K562 (cell line): ENCODE measurements around the gene DBNDD1. TPM values are rescaled to one million over a fixed set of nuclear protein-coding genes. Genes with fewer than 3 reads are reported as not detected.

Experiments used
- ATAC-seq: fragments of 200-7000 bp; cut with Tn5 transposase; 3 replicates; pipeline ENCODE4 v1.9.1; 2020; ENCODE audit warnings: moderate library complexity
- BruUV-seq: library from RNA; stranded (reverse); fragments of 400-500 nt; replicated peaks from 2 replicates; lab custom pipeline; 2021; lab: Mats Ljungman, UMichigan
- CTCF ChIA-PET: fragments of 300-600 bp; formaldehyde crosslinking; extraction: SDS; loops from one replicate; lab custom pipeline; 2021; ENCODE audit warnings: low intra/inter-chr PET ratio; lab: Yijun Ruan, JAX
- POLR2A ChIA-PET: fragments of 300-600, 350-650 bp; sonication (Branson Sonifier 250); formaldehyde crosslinking; extraction: SDS; loops from one replicate; lab custom pipeline; 2021; ENCODE audit warnings: antibody characterized with exemption, inconsistent platforms; lab: Yijun Ruan, JAX
- DNase-seq, 4 experiments: peaks; one replicate each; pipeline versions ENCODE4 v3.0.0 to v3.0.0-alpha.2; 2011 to 2018; ENCODE audit warnings: low spot score in 3 of 4, mixed read lengths in 3 of 4; ENCODE audit errors: extremely low read depth in 1 of 4
- FAIRE-seq: peaks from 2 replicates; lab custom pipeline; 2011; peaks lifted over from hg19 to GRCh38; lab: Jason Lieb, UNC
- H2AFZ ChIP-seq: 2 replicates; pipeline ENCODE4 v1.6.0; 2011; ENCODE audit warnings: low read depth, low read length, control low read depth, inconsistent platforms
- H3K27ac ChIP-seq: fragments of 200-600 bp; 3 replicates; pipeline ENCODE4 v1.8.0; 2011; ENCODE audit warnings: low read depth, mild to moderate bottlenecking, control low read depth, inconsistent platforms, low read length, moderate library complexity, mixed read lengths; ENCODE audit errors: extremely low read depth
- H3K27me3 ChIP-seq, 2 experiments: fragments of 300-600 bp in 1 of 2; 2 replicates in 1 of 2; 3 replicates in 1 of 2; pipeline versions ENCODE4 v1.6.0 to v1.8.0; 2011; ENCODE audit warnings: inconsistent platforms in 2 of 2, low read length in 2 of 2, mild to moderate bottlenecking in 1 of 2, mixed read lengths in 1 of 2, moderate library complexity in 1 of 2; ENCODE audit not compliant: control insufficient read depth in 2 of 2, insufficient read depth in 2 of 2
- H3K36me3 ChIP-seq: fragments of 300-600 bp; 3 replicates; pipeline ENCODE4 v1.8.0; 2011; ENCODE audit warnings: mild to moderate bottlenecking, low read length, inconsistent platforms; ENCODE audit not compliant: control insufficient read depth, insufficient read depth
- H3K4me1 ChIP-seq, 2 experiments: fragments of 200-600 bp in 1 of 2; replicated peaks in 1 of 2; 2 replicates in 1 of 2; 3 replicates in 1 of 2; pipeline versions ENCODE4 v1.5.1 to v1.8.0; 2011; ENCODE audit warnings: inconsistent platforms in 2 of 2, low read length in 2 of 2, mild to moderate bottlenecking in 1 of 2, mixed read lengths in 1 of 2, moderate library complexity in 1 of 2; ENCODE audit not compliant: control insufficient read depth in 2 of 2, insufficient read depth in 2 of 2
- H3K4me2 ChIP-seq: 2 replicates; pipeline ENCODE4 v1.6.1; 2011; ENCODE audit warnings: low read length, control low read depth, inconsistent platforms, mixed read lengths; ENCODE audit not compliant: insufficient read depth
- H3K4me3 ChIP-seq: fragments of 200-600 bp; sonication (generic), shearing (Covaris generic); 2 replicates; pipeline ENCODE4 v1.5.1; 2016; ENCODE audit warnings: control low read depth, inconsistent platforms
- H3K79me2 ChIP-seq: fragments of 200-600 bp; 3 replicates; pipeline ENCODE4 v1.8.0; 2011; ENCODE audit warnings: low read length, inconsistent platforms; ENCODE audit not compliant: control insufficient read depth, insufficient read depth
- H3K9ac ChIP-seq, 2 experiments: 2 replicates each; pipeline versions ENCODE4 v1.6.0 to v1.6.1; 2011; ENCODE audit warnings: low read depth in 2 of 2, low read length in 2 of 2, control low read depth in 1 of 2, inconsistent platforms in 1 of 2, mild to moderate bottlenecking in 1 of 2, mixed read lengths in 1 of 2; ENCODE audit not compliant: insufficient read depth in 1 of 2
- H3K9me1 ChIP-seq: one replicate; pipeline ENCODE4 v1.6.0; 2011; ENCODE audit warnings: inconsistent platforms, mild to moderate bottlenecking, low read length, moderate library complexity; ENCODE audit not compliant: control insufficient read depth, insufficient read depth
- H3K9me3 ChIP-seq: replicated peaks from 2 replicates; pipeline ENCODE4 v1.5.1; 2011; ENCODE audit warnings: low read depth, low read length, inconsistent platforms; ENCODE audit not compliant: control insufficient read depth, insufficient read depth
- H4K20me1 ChIP-seq: replicated peaks from 2 replicates; pipeline ENCODE4 v1.6.1; 2011; ENCODE audit warnings: low read length, inconsistent platforms, mixed read lengths; ENCODE audit not compliant: control insufficient read depth, insufficient read depth
- JUND ChIP-seq, 2 experiments: IDR thresholded peaks; 2 replicates in 1 of 2; 3 replicates in 1 of 2; pipeline ENCODE4 v1.6.1; 2011; ENCODE audit warnings: borderline replicate concordance in 2 of 2, low read depth in 2 of 2, low read length in 2 of 2, improper control_type of control experiment in 1 of 2, missing biosample characterization in 1 of 2, missing genetic modification characterization in 1 of 2, missing genetic modification reagents in 1 of 2
- MEF2D ChIP-seq: conservative IDR thresholded peaks from 2 replicates; pipeline ENCODE4 v1.6.1; 2016; ENCODE audit warnings: low read depth, missing genetic modification characterization, missing compliant biosample characterization
- NFRKB ChIP-seq: fragments of 450-650 bp; IDR thresholded peaks from 2 replicates; pipeline ENCODE4 v1.6.1; 2016; ENCODE audit warnings: low read depth
- NFYB ChIP-seq: IDR thresholded peaks from 2 replicates; pipeline ENCODE4 v1.6.1; 2011; ENCODE audit warnings: mild to moderate bottlenecking, moderate library complexity; ENCODE audit not compliant: insufficient read length; ENCODE audit errors: extremely low read depth
- NR1H2 ChIP-seq: sonication (generic); formaldehyde crosslinking; IDR thresholded peaks from 2 replicates; pipeline ENCODE4 v1.4.0; 2020; ENCODE audit warnings: mild to moderate bottlenecking, missing genetic modification reagents
- RCOR1 ChIP-seq, 2 experiments: IDR thresholded peaks; 2 replicates each; pipeline ENCODE4 v1.6.1; 2012; ENCODE audit warnings: low read depth in 2 of 2, low read length in 2 of 2, borderline replicate concordance in 1 of 2, improper control_type of control experiment in 1 of 2
- SIN3B ChIP-seq: fragments of 450-650 bp; IDR thresholded peaks from 2 replicates; pipeline ENCODE4 v1.6.1; 2017; ENCODE audit warnings: low read depth, mild to moderate bottlenecking, moderate library complexity
- TAF1 ChIP-seq: IDR thresholded peaks from 2 replicates; pipeline ENCODE4 v1.6.1; 2011; ENCODE audit warnings: mild to moderate bottlenecking, low read length, moderate library complexity; ENCODE audit not compliant: insufficient read depth, control insufficient read depth, severe bottlenecking; ENCODE audit errors: extremely low read depth
- ZNF316 ChIP-seq: fragments of 450-650 bp; IDR thresholded peaks from 2 replicates; pipeline ENCODE4 v1.6.1; 2016
- ZNF586 ChIP-seq: fragments of 450-650 bp; formaldehyde crosslinking; conservative IDR thresholded peaks from 2 replicates; pipeline ENCODE4 v1.4.0; 2020; ENCODE audit warnings: mild to moderate bottlenecking, moderate library complexity
- ZNF76 ChIP-seq: fragments of 250-450 bp; sonication (Bioruptor Pico); IDR thresholded peaks from 2 replicates; pipeline ENCODE4 v1.4.0; 2020; ENCODE audit warnings: mild to moderate bottlenecking, moderate library complexity, borderline replicate concordance
- WGBS: fragments of 100-300 bp; shearing (Covaris generic); methylation state at CpG from one replicate; pipeline ENCODE4 v1.1.6; 2016; ENCODE audit warnings: low coverage, mixed read lengths; ENCODE audit not compliant: insufficient coverage; ENCODE audit errors: missing lambda C conversion rate; 5-methylcytosine and 5-hydroxymethylcytosine counted together
- in situ Hi-C: fragments of 300-500 bp; cut with MboI; formaldehyde crosslinking; loops from 4 replicates; pipeline ENCODE4 v1.15.0; 2018; ENCODE audit warnings: inconsistent platforms, mixed read lengths
- intact Hi-C: fragments of 100-400 bp; cut with micrococcal nuclease; formaldehyde crosslinking; loops from 2 replicates; pipeline ENCODE4 v1.14.2; 2022
- polyA plus RNA-seq, 8 experiments: library from polyadenylated mRNA; depleted of rRNA in 4 of 8; stranded (reverse) in 5 of 8; unstranded in 3 of 8; fragments of >200 nt; fragmentation: Nextera tagmentation in 2 of 8; fragmentation: Illumina TruSeq in 1 of 8; extraction: Ambion mirVana in 2 of 8; extraction: Trizol in 1 of 8; gene quantifications; 2 replicates each; pipeline versions ENCODE4 v1.2.1 to v1.2.3, GENCODE V29; 2011 to 2014; ENCODE audit warnings: inconsistent platforms in 1 of 8, missing spikeins in 1 of 8
- total RNA-seq, 7 experiments: library from RNA; depleted of rRNA in 6 of 7; stranded (reverse); fragments of >200 nt in 6 of 7; fragmentation: Illumina TruSeq in 2 of 7; extraction: Trizol in 2 of 7; gene quantifications; 2 replicates each; pipeline versions ENCODE4 v1.2.1 to v1.2.3, GENCODE V29; 2011 to 2021; ENCODE audit warnings: low replicate concordance in 1 of 7
- TF ChIP-seq, protein P1 (sequence below), 3 experiments: fragments of 200-800 bp in 1 of 3; sonication (Bioruptor generic) in 1 of 3; sonication (generic) in 1 of 3; formaldehyde crosslinking in 1 of 3; IDR thresholded peaks; 2 replicates each; pipeline versions ENCODE4 v1.6.1 to v1.8.0; 2016 to 2022; ENCODE audit warnings: mild to moderate bottlenecking in 2 of 3, missing compliant biosample characterization in 2 of 3, missing genetic modification characterization in 2 of 3, missing genetic modification reagents in 1 of 3

The DBNDD1 gene
- total and polyA plus RNA-seq, 9 of the 15 experiments (the other 6 are each of a cell fraction or from before 2014, with no cell fraction given), result 0.55 to 13.0 (median 5.8) TPM

- intact Hi-C loops, result no loop called here
- FAIRE-seq, result no peak
- CTCF ChIA-PET, result no interaction called here
Measured at GRCh38 chr16:90055371-90055770, 36.1 kb upstream of the DBNDD1 start.

More at GRCh38 chr16:90055371-90055770, 36.1 kb upstream of the DBNDD1 start:
- no TSS peak for BruUV-seq
- Histone ChIP-seq H3K4me3 (no peak overlapping the region), H3K9ac (no peak overlapping the region), H2AFZ (no peak overlapping the region), H3K4me2 (no peak overlapping the region), H3K9me3 (peaks cover 9% of the 10 kb centered on the region), H3K36me3 (no peaks in the 10 kb centered on the region), H3K27me3 (no peaks in the 10 kb centered on the region), H3K4me1 (peaks cover 6 to 15% of the 10 kb centered on the region in 2 experiments; a peak in 4 of 5 replicates), H3K79me2 (no peaks in the 10 kb centered on the region), H3K9me1 (no peaks in the 10 kb centered on the region), H4K20me1 (no peaks in the 10 kb centered on the region), H3K27ac (no peak overlapping the region)
- ATAC-seq (no peak), DNase-seq (no peak)
- POLR2A ChIA-PET, result interaction anchor here (0.5 kb wide), 1 partner anchor 13 kb away, joined by 3 read pairs; no protein-coding TSS in a partner anchor
- WGBS, result 22% methylated on average over 4 of the region's 4 CpGs
- in situ Hi-C loops, result no loop called here
- TF ChIP-seq TAF1, result no peak
- no peak for TF ChIP-seq NR1H2
- TF ChIP-seq ZNF76, result no peak
- TF ChIP-seq MEF2D (tag), result no peak
- no peak for TF ChIP-seq ZNF586 (CRISPR knock-in tag)
- no peak for TF ChIP-seq ZNF316
- TF ChIP-seq, protein P1, sequence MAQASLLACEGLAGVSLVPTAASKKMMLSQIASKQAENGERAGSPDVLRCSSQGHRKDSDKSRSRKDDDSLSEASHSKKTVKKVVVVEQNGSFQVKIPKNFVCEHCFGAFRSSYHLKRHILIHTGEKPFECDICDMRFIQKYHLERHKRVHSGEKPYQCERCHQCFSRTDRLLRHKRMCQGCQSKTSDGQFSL (CRISPR knock-in tag; IDR thresholded peaks at IDR 0.05), result no peak
- TF ChIP-seq, protein P1 (tag; IDR thresholded peaks at IDR 0.05), result no peak
- no peak for TF ChIP-seq NFYB
- TF ChIP-seq RCOR1 (IDR thresholded peaks at IDR 0.05; ENCODE audit: borderline replicate concordance in 1 of 2, low read depth in 2 of 2, low read length in 2 of 2), result no peak
- no peak for TF ChIP-seq SIN3B
- TF ChIP-seq NFRKB, result no peak
- TF ChIP-seq JUND (IDR thresholded peaks at IDR 0.05; ENCODE audit: borderline replicate concordance, low read depth, low read length), result no peak
- no peak for TF ChIP-seq JUND (tag; IDR thresholded peaks at IDR 0.05; ENCODE audit: borderline replicate concordance, low read depth, low read length)
